Nephron progenitor cell (in vitro differentiated cells): ENCODE measurements around the gene MAN1A2.

Experiments used
- DNase-seq: peaks from one replicate; pipeline ENCODE4 v3.0.0; 2021
- H3K27ac Mint-ChIP-seq: 2 replicates; pipeline ENCODE4 v1.8.0; 2021; ENCODE audit warnings: mild to moderate bottlenecking, moderate library complexity, mixed read lengths
- H3K27me3 Mint-ChIP-seq: 2 replicates; pipeline ENCODE4 v1.8.0; 2021; ENCODE audit warnings: mild to moderate bottlenecking, low read depth, mixed read lengths; ENCODE audit not compliant: poor library complexity
- H3K36me3 Mint-ChIP-seq: 2 replicates; pipeline ENCODE4 v1.8.0; 2021; ENCODE audit warnings: low read depth, mixed read lengths
- H3K4me1 Mint-ChIP-seq: 2 replicates; pipeline ENCODE4 v1.8.0; 2021; ENCODE audit warnings: mixed read lengths
- H3K4me3 Mint-ChIP-seq: 2 replicates; pipeline ENCODE4 v1.8.0; 2021; ENCODE audit warnings: mild to moderate bottlenecking, moderate library complexity, mixed read lengths
- H3K9me3 Mint-ChIP-seq: 2 replicates; pipeline ENCODE4 v1.8.0; 2021; ENCODE audit warnings: mild to moderate bottlenecking, moderate library complexity, mixed read lengths
- CTCF ChIP-seq: fragments of 200-600 bp; sonication (generic); IDR thresholded peaks from 2 replicates; pipeline ENCODE4 v1.5.0; 2021; ENCODE audit warnings: antibody characterized with exemption

MAN1A2 gene

GRCh38 chr1:117366177-117367045 is 838 bp upstream of the MAN1A2 start:
- DNase-seq = peak; percentile 92
- Mint-ChIP-seq H3K9me3 (no peaks in the 10 kb centered on the region), H3K27me3 (peaks cover 2% of the 10 kb centered on the region), H3K36me3 (no peaks in the 10 kb centered on the region), H3K4me1 (peaks cover 68% of the 10 kb centered on the region), H3K4me3 (peak overlapping the region; percentile 96), H3K27ac (peak overlapping the region; percentile 99)
- TF ChIP-seq CTCF = no peak

GRCh38 chr1:117368116-117369108 is 1.2 kb downstream of the MAN1A2 start:
- Mint-ChIP-seq H3K27ac (peak overlapping the region; percentile 22), H3K36me3 (peaks cover 3% of the 10 kb centered on the region), H3K27me3 (peaks cover 2% of the 10 kb centered on the region), H3K9me3 (no peaks in the 10 kb centered on the region), H3K4me1 (peaks cover 83% of the 10 kb centered on the region), H3K4me3 (peak overlapping the region; percentile 90)
- TF ChIP-seq CTCF = no peak
- DNase-seq = no peak

GRCh38 chr1:117370071-117370470 is 2.8 kb downstream of the MAN1A2 start:
- Mint-ChIP-seq H3K36me3 (peaks cover 13% of the 10 kb centered on the region), H3K27ac (no peak overlapping the region), H3K4me3 (peak overlapping the region; percentile 90), H3K27me3 (no peaks in the 10 kb centered on the region), H3K4me1 (peaks cover 67% of the 10 kb centered on the region), H3K9me3 (no peaks in the 10 kb centered on the region)
- DNase-seq = no peak
- no peak for TF ChIP-seq CTCF

- H3K27me3 Mint-ChIP-seq = no peaks in the 10 kb centered on the region
- H3K4me3 Mint-ChIP-seq = peak overlapping the region; percentile 90
- DNase-seq = no peak
- no peaks in the 10 kb centered on the region for H3K9me3 Mint-ChIP-seq
- TF ChIP-seq CTCF = no peak
- H3K36me3 Mint-ChIP-seq = peaks cover 13% of the 10 kb centered on the region
- no peak overlapping the region for H3K27ac Mint-ChIP-seq
- H3K4me1 Mint-ChIP-seq = peaks cover 63% of the 10 kb centered on the region
Observed at GRCh38 chr1:117370509-117370908, 3.3 kb downstream of the MAN1A2 start.

- no peak for DNase-seq
- H3K9me3 Mint-ChIP-seq = peaks cover 6% of the 10 kb centered on the region
- H3K27ac Mint-ChIP-seq = peak overlapping the region; percentile 53
- no peak for TF ChIP-seq CTCF
- H3K4me1 Mint-ChIP-seq = peaks cover 54% of the 10 kb centered on the region
- peak overlapping the region; percentile 71 for H3K4me3 Mint-ChIP-seq
- no peaks in the 10 kb centered on the region for H3K27me3 Mint-ChIP-seq
- H3K36me3 Mint-ChIP-seq = peaks cover 19% of the 10 kb centered on the region
Observed at GRCh38 chr1:117371441-117372151, 4.3 kb downstream of the MAN1A2 start.
